ENCODE measurements around the gene PAPSS2. TPM values are rescaled to one million over a fixed set of nuclear protein-coding genes. Genes with fewer than 3 reads are reported as not detected.

The PAPSS2 gene
- total and polyA plus RNA-seq, 2 donors from 2014 or later = 23.5 to 84.2 TPM

- no peaks in the 10 kb centered on the region for H3K9me3 ChIP-seq (ENCODE audit: control insufficient read depth in 2 of 3, insufficient read depth in 1 of 3, low read length in 3 of 3)
- no peak for TF ChIP-seq CTCF (IDR thresholded peaks at IDR 0.05; ENCODE audit: borderline replicate concordance, extremely low read depth, insufficient read depth)
- FAIRE-seq = no peak
- DNase-seq = no peak
- intact Hi-C loops (cut with DNase I) = no loop called here
- H3K36me3 ChIP-seq (ENCODE audit: control insufficient read depth in 2 of 3, insufficient read depth in 3 of 3, low read length in 3 of 3) = no peaks in the 10 kb centered on the region
- H3K4me1 ChIP-seq (ENCODE audit: control insufficient read depth in 2 of 3, insufficient read depth in 2 of 3, low read depth in 1 of 3, low read length in 3 of 3) = no peaks in the 10 kb centered on the region
- H3K4me3 ChIP-seq (ENCODE audit: low read length in 3 of 3) = no peak overlapping the region
- no peaks in the 10 kb centered on the region for H3K27me3 ChIP-seq (ENCODE audit: control insufficient read depth, insufficient read depth, low read length)
- H3K27ac ChIP-seq (ENCODE audit: low read depth in 2 of 2, low read length in 2 of 2) = no peak overlapping the region
- no peak overlapping the region for H3K9ac ChIP-seq (ENCODE audit: low read length in 3 of 3)
Measured at GRCh38 chr10:87652261-87652660, 7.4 kb upstream of the PAPSS2 start.

DNA sequence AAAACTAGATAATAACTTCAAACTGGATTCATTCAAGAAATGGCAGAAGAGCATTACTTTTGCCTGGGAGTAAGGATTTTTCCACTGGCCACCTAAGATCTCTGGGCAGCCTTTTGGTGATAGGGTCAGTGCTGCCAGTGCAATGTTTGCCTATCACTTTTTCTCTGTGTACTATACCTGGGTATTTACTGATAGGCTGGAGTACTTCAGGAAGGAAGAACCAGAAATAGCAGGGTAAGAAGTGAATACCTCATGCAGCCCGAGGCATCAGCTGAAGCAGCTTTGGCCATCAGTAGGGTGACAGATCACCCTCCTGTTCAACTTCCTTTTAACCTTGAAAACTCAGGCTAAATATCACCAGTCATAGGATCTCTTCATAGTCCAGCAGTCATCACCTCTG is 5.5 kb upstream of the PAPSS2 start:
- intact Hi-C loops (cut with DNase I) = no loop called here
- FAIRE-seq (no peak), DNase-seq (no peak)
- TF ChIP-seq CTCF (IDR thresholded peaks at IDR 0.05; ENCODE audit: borderline replicate concordance, extremely low read depth, insufficient read depth) = no peak
- H3K9ac ChIP-seq (ENCODE audit: low read length in 3 of 3) = no peak overlapping the region
- peaks cover 0 to 5% (median 2%) of the 10 kb centered on the region in 3 donors for H3K4me1 ChIP-seq (ENCODE audit: control insufficient read depth in 2 of 3, insufficient read depth in 2 of 3, low read depth in 1 of 3, low read length in 3 of 3)
- no peaks in the 10 kb centered on the region for H3K27me3 ChIP-seq (ENCODE audit: control insufficient read depth, insufficient read depth, low read length)
- no peaks in the 10 kb centered on the region for H3K9me3 ChIP-seq (ENCODE audit: control insufficient read depth in 2 of 3, insufficient read depth in 1 of 3, low read length in 3 of 3)
- no peak overlapping the region for H3K27ac ChIP-seq (ENCODE audit: low read depth in 2 of 2, low read length in 2 of 2)
- H3K36me3 ChIP-seq (ENCODE audit: control insufficient read depth in 2 of 3, insufficient read depth in 3 of 3, low read length in 3 of 3) = no peaks in the 10 kb centered on the region
- H3K4me3 ChIP-seq (ENCODE audit: low read length in 3 of 3) = no peak overlapping the region

DNA sequence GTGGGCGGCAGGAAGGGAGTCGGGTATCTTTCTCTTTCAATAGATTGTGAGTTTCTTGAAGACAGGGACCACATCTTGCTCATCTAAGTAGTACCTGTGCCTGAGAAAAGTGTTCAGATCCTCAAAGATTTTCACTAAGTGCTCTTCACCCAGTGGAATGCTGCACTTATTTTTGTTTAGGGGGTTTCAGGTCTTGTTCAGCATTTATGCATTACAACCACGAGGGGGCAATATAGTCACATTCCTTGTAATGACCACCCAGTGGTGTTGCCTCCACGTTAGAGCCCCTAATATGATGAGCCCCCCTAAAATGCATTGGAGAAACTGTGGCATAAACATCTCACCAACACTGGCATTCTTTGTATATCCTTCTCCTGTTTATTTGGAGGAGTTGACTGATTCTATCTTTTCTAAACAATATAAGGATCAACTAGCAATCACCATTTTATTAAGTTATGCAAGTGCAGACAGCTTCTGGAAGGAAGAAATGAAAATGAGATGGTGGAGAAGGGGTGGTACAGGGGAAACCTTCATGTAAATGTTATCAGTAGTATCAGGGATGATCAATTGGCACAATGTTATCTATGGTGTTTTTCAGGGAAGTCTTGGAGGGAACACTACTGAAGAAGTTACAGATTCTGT is 3.1 kb upstream of the PAPSS2 start:
- DNase-seq (peak in 3 of 5 donors; percentile 26 to 82 (median 70)), FAIRE-seq (no peak)
- Histone ChIP-seq H3K27me3 (ENCODE audit: control insufficient read depth, insufficient read depth, low read length) (no peaks in the 10 kb centered on the region), H3K9ac (ENCODE audit: low read length in 3 of 3) (no peak overlapping the region), H3K4me1 (ENCODE audit: control insufficient read depth in 2 of 3, insufficient read depth in 2 of 3, low read depth in 1 of 3, low read length in 3 of 3) (peaks cover 0 to 9% (median 3%) of the 10 kb centered on the region in 3 donors), H3K27ac (ENCODE audit: low read depth in 2 of 2, low read length in 2 of 2) (peak overlapping the region in 1 of 2 donors; percentile 48), H3K36me3 (ENCODE audit: control insufficient read depth in 2 of 3, insufficient read depth in 3 of 3, low read length in 3 of 3) (no peaks in the 10 kb centered on the region), H3K4me3 (ENCODE audit: low read length in 3 of 3) (no peak overlapping the region), H3K9me3 (ENCODE audit: control insufficient read depth in 2 of 3, insufficient read depth in 1 of 3, low read length in 3 of 3) (no peaks in the 10 kb centered on the region)
- intact Hi-C loops (cut with DNase I) = no loop called here
- peak; percentile 73 for TF ChIP-seq CTCF (IDR thresholded peaks at IDR 0.05; ENCODE audit: borderline replicate concordance, extremely low read depth, insufficient read depth)

DNA sequence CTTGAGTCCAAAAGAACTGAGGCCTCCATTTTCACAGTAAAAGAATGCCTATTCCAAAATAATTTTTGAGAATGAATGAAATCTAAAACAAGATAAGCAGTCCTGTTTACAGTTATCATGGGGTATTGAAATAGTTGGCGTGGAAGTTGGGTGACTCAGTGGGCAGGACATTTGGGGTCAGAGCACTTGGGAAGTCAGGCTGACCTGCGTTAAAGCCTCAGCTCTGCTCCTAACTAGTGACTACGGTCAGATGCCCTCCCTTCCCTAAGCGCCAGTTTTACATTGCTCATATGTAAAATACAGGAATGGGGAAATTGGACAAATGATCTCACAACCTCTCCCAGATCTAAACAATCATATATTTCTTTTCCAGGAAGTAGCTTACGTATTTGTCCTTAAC is 2.3 kb upstream of the PAPSS2 start:
- H3K4me1 ChIP-seq (ENCODE audit: control insufficient read depth in 2 of 3, insufficient read depth in 2 of 3, low read depth in 1 of 3, low read length in 3 of 3) = peaks cover 0 to 9% (median 3%) of the 10 kb centered on the region in 3 donors
- DNase-seq (no peak), FAIRE-seq (no peak)
- no peaks in the 10 kb centered on the region for H3K36me3 ChIP-seq (ENCODE audit: control insufficient read depth in 2 of 3, insufficient read depth in 3 of 3, low read length in 3 of 3)
- H3K27ac ChIP-seq (ENCODE audit: low read depth in 2 of 2, low read length in 2 of 2) = no peak overlapping the region
- intact Hi-C loops (cut with DNase I) = no loop called here
- no peaks in the 10 kb centered on the region for H3K27me3 ChIP-seq (ENCODE audit: control insufficient read depth, insufficient read depth, low read length)
- H3K9me3 ChIP-seq (ENCODE audit: control insufficient read depth in 2 of 3, insufficient read depth in 1 of 3, low read length in 3 of 3) = no peaks in the 10 kb centered on the region
- H3K9ac ChIP-seq (ENCODE audit: low read length in 3 of 3) = no peak overlapping the region
- no peak for TF ChIP-seq CTCF (IDR thresholded peaks at IDR 0.05; ENCODE audit: borderline replicate concordance, extremely low read depth, insufficient read depth)
- H3K4me3 ChIP-seq (ENCODE audit: low read length in 3 of 3) = no peak overlapping the region
